Smooth muscle cell (in vitro differentiated cells): Measurements from ENCODE around the gene SELE. TPM values are rescaled to one million over a fixed set of nuclear protein-coding genes. Genes with fewer than 3 reads are reported as not detected.
A peak's percentile ranks its signal among the peaks of the same experiment; 100 is the strongest.

Source experiments
- DNase-seq: peaks from one replicate; lab custom pipeline; 2025; ENCODE audit not compliant: unreplicated experiment; lab: John Stamatoyannopoulos, UW
- H2AFZ ChIP-seq: fragments of 200-600 bp; sonication (generic); 2 replicates; pipeline ENCODE4 v1.6.0; 2016; ENCODE audit warnings: antibody characterized with exemption, low read depth, mild to moderate bottlenecking
- H3F3A ChIP-seq: fragments of 200-600 bp; sonication (generic); 2 replicates; pipeline ENCODE4 v1.6.0; 2017; ENCODE audit warnings: antibody characterized with exemption, low read depth
- H3K27ac ChIP-seq: fragments of 200-600 bp; sonication (generic); 2 replicates; pipeline ENCODE4 v1.5.1; 2016; ENCODE audit warnings: low read depth, mild to moderate bottlenecking
- H3K27me3 ChIP-seq: fragments of 200-600 bp; sonication (generic); 2 replicates; pipeline ENCODE4 v1.6.1; 2016; ENCODE audit warnings: low read depth, mild to moderate bottlenecking
- H3K36me3 ChIP-seq: fragments of 200-600 bp; sonication (generic); 2 replicates; pipeline ENCODE4 v1.5.1; 2016; ENCODE audit warnings: low read depth
- H3K4me1 ChIP-seq: fragments of 200-600 bp; sonication (generic); 2 replicates; pipeline ENCODE4 v1.5.1; 2016; ENCODE audit warnings: low read depth
- H3K4me2 ChIP-seq: fragments of 200-600 bp; sonication (generic); 2 replicates; pipeline ENCODE4 v1.6.0; 2016; ENCODE audit warnings: mild to moderate bottlenecking
- H3K4me3 ChIP-seq: fragments of 200-600 bp; sonication (generic); 2 replicates; pipeline ENCODE4 v1.5.1; 2016; ENCODE audit warnings: mild to moderate bottlenecking
- H3K79me2 ChIP-seq: fragments of 200-600 bp; sonication (generic); 2 replicates; pipeline ENCODE4 v1.6.0; 2016; ENCODE audit warnings: low read depth, mild to moderate bottlenecking
- H3K9ac ChIP-seq: fragments of 200-600 bp; sonication (generic); 2 replicates; pipeline ENCODE4 v1.6.0; 2016; ENCODE audit warnings: low read depth
- H3K9me3 ChIP-seq: fragments of 200-600 bp; sonication (generic); replicated peaks from 2 replicates; pipeline ENCODE4 v1.5.1; 2016; ENCODE audit warnings: low read depth
- H4K20me1 ChIP-seq: fragments of 200-600 bp; sonication (generic); 2 replicates; pipeline ENCODE4 v1.6.0; 2016; ENCODE audit warnings: low read depth
- WGBS: methylation state at CpG from one replicate; pipeline ENCODE4 v1.1.7; 2016; ENCODE audit warnings: low lambda C conversion rate; 5-methylcytosine and 5-hydroxymethylcytosine counted together
- polyA plus RNA-seq: library from polyadenylated mRNA; unstranded; fragments of >200 nt; fragmentation: Nextera tagmentation; extraction: Ambion mirVana; gene quantifications from 2 replicates; pipeline ENCODE4 v1.2.1, GENCODE V29; 2016
- total RNA-seq: library from RNA; depleted of rRNA; stranded (reverse); fragments of >200 nt; gene quantifications from 2 replicates; pipeline ENCODE4 v1.2.3, GENCODE V29; 2014
- TF ChIP-seq, protein P1 (sequence below): fragments of 200-600 bp; sonication (generic); IDR thresholded peaks from 2 replicates; pipeline ENCODE4 v1.5.1; 2017; ENCODE audit warnings: borderline replicate concordance, mild to moderate bottlenecking, antibody characterized with exemption; ENCODE audit not compliant: insufficient read depth, poor library complexity, severe bottlenecking

The SELE gene
- total and polyA plus RNA-seq, 2 experiments from 2014 or later, result 0.05 TPM; not detected in 1

DNA sequence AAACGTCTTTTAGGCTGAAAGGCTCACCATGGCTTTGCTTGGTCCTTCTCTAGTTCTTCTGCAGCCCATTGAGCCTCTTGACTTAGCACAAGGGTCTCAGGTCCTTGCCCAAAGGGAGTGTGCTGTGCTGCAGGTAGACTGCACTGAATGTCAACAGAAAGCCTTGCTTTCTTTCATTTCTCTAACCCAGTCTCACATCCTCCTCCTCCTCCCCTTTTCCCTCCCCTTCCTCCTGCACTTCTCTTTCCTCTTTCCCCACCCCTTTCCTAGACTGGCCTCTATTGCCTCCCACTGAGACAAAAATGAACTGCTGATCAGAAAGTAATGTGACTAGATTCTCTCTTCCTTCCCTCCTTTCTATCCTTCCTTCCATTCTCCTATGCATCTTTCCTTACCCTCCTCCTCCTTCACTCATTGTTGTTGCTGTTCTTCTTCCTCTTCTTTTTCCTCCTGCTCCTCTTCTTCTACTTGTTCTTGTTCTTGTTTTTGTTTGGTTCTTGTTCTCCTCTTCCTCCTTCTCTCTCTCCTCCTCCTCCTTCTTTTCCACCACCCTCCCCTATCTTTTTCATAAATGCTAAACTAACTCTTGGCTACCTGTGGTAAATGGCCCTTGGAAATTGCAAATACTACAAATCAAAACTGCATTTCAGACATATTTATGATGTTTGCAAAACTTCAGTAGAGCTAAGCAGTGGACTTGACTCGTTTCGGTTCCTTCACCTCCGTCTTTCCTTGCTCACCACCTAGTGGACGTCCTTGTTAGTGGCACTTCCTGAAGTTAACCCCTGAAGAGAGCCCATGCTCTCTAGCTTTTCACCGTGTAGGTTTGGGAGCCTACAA, 22.2 kb downstream of the SELE start, which contains the start of gene SELL:
Gene SELL (minus strand): TSS at position 152 of the 840 bp plus-strand sequence. CDS start 122 bp downstream, at position 30.
- Histone ChIP-seq H3K4me3 (peak within 1 kb of the TSS; percentile 46), H3K9me3 (no peaks in the 10 kb centered on the region), H3F3A (no peaks in the 10 kb centered on the region), H3K79me2 (no peaks in the 10 kb centered on the region), H3K27me3 (no peaks in the 10 kb centered on the region), H3K4me1 (no peaks in the 10 kb centered on the region), H2AFZ (peak within 1 kb of the TSS; percentile 79), H3K4me2 (peak within 1 kb of the TSS; percentile 83), H3K36me3 (no peaks in the 10 kb centered on the region), H3K27ac (no peak within 1 kb of the TSS), H3K9ac (no peak within 1 kb of the TSS), H4K20me1 (no peaks in the 10 kb centered on the region)
- WGBS, result 23% methylated on average over 6 of the region's 6 CpGs
- DNase-seq, result no peak
- TF ChIP-seq, protein P1, sequence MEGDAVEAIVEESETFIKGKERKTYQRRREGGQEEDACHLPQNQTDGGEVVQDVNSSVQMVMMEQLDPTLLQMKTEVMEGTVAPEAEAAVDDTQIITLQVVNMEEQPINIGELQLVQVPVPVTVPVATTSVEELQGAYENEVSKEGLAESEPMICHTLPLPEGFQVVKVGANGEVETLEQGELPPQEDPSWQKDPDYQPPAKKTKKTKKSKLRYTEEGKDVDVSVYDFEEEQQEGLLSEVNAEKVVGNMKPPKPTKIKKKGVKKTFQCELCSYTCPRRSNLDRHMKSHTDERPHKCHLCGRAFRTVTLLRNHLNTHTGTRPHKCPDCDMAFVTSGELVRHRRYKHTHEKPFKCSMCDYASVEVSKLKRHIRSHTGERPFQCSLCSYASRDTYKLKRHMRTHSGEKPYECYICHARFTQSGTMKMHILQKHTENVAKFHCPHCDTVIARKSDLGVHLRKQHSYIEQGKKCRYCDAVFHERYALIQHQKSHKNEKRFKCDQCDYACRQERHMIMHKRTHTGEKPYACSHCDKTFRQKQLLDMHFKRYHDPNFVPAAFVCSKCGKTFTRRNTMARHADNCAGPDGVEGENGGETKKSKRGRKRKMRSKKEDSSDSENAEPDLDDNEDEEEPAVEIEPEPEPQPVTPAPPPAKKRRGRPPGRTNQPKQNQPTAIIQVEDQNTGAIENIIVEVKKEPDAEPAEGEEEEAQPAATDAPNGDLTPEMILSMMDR, result peak; percentile 65

DNA sequence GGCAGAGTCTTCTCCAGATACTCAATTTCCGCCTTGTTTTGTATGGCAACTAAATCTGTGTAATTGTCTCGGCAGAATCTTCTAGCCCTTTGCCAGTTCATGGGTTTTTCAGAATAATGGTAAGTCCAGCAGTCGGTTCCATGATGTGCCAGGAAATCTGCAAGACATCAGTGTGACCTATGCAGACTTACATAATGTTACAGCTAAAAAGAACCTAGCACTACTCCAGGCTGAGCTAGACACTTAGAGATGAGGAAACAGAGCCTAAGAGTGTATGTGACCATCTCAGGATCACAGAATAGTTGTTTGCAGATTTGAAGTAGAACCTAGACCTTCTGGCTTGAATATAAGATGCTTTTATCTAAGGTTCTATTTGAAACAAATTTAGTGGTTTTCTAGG, 25.2 kb downstream of the SELE start:
- no peaks in the 10 kb centered on the region for H3K79me2 ChIP-seq
- TF ChIP-seq, protein P1, result no peak
- no peak overlapping the region for H2AFZ ChIP-seq
- WGBS, result 87% methylated on average over 3 of the region's 3 CpGs
- no peaks in the 10 kb centered on the region for H3K4me1 ChIP-seq
- H3K4me3 ChIP-seq, result no peak overlapping the region
- H3K27me3 ChIP-seq, result no peaks in the 10 kb centered on the region
- H3F3A ChIP-seq, result no peaks in the 10 kb centered on the region
- no peaks in the 10 kb centered on the region for H3K9me3 ChIP-seq
- no peak overlapping the region for H3K9ac ChIP-seq
- no peak overlapping the region for H3K27ac ChIP-seq
- no peaks in the 10 kb centered on the region for H3K36me3 ChIP-seq
- no peak for DNase-seq
- no peaks in the 10 kb centered on the region for H4K20me1 ChIP-seq
- H3K4me2 ChIP-seq, result no peak overlapping the region

DNA sequence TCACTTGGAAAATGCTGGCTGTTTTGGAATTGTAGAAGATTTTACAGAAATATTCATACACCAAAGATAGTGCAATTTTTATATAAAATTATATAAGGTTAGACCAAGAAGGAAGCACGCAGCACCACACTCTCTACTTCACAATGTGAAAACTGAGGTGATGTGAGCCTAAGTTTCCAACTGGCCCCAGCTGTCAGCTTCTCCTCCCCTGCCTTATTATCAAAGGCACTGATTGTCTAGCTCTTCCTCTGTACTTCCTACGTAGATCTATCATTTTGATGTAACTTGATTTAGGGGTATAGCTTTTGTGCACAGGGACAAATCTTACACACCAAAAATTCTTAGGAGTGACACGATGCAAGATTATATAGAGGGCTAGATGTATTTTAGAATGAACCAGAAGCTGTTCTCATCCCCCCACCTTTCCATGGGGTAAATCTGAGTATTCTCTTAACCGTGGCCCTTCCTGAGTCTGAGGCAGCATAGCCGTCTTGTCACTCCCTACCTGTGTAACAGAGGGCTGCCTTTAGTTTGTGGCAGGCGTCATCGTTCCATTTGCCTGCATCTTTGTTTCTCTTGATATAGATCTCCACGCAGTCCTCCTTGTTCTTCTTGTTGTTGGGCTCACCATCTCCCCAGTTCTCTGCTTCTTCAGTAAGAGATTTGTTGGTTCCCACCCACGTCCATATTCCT, 25.8 kb downstream of the SELE start:
- H3K27me3 ChIP-seq, result no peaks in the 10 kb centered on the region
- no peak overlapping the region for H3K4me2 ChIP-seq
- TF ChIP-seq, protein P1, result no peak
- no peaks in the 10 kb centered on the region for H3K9me3 ChIP-seq
- no peak overlapping the region for H2AFZ ChIP-seq
- 91% methylated on average over 9 of the region's 9 CpGs for WGBS
- H3K27ac ChIP-seq, result no peak overlapping the region
- no peak overlapping the region for H3K4me3 ChIP-seq
- no peak for DNase-seq
- no peaks in the 10 kb centered on the region for H3F3A ChIP-seq
- H3K79me2 ChIP-seq, result no peaks in the 10 kb centered on the region
- no peaks in the 10 kb centered on the region for H3K4me1 ChIP-seq
- H3K36me3 ChIP-seq, result no peaks in the 10 kb centered on the region
- no peak overlapping the region for H3K9ac ChIP-seq
- H4K20me1 ChIP-seq, result no peaks in the 10 kb centered on the region
